ENCODE data around the gene MED10. TPM values are rescaled to one million over a fixed set of nuclear protein-coding genes. Genes with fewer than 3 reads are reported as not detected.

The MED10 gene
- total RNA-seq, 1 donor from 2014 or later: 6.3 TPM

Other genes with a start within 250 kb of the MED10 start
- gene UBE2QL1, start 70.3 kb upstream of the MED10 start, total RNA-seq: 0.52 TPM

Data from skeletal muscle tissue (tissue), 1 donor.